ENCODE data around the gene TCF21. TPM values are rescaled to one million over a fixed set of nuclear protein-coding genes. Genes with fewer than 3 reads are reported as not detected.

The TCF21 gene
- polyA plus RNA-seq, 2 of the 4 experiments (the other 2 are of a cell fraction): 0.12 to 0.25 TPM

DNA sequence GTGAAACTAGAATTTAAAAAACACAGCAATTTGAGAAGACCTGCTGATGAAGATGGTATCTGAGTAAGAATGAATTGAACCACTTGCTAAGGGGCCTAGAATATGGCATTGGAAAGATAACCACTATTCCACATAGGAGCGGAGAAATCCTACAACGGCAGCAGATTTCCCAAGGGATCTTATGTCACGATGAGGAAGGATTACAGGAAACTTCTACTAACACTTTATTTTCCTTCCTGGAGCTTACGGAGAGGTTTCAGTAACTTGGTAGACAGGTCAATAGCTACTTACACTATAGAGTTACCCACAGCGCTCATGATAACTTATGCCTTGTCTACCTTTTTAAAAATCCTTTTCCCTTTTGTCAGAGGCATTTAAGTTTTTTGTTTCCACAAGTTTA is 11.8 kb upstream of the TCF21 start:
- H3K4me1 ChIP-seq: no peaks in the 10 kb centered on the region
- no peak overlapping the region for H3K4me3 ChIP-seq
- no peak for ATAC-seq
- CTCF ChIA-PET: interaction anchor here (0.7 kb wide), 1 partner anchor 46 kb away, joined by 3 read pairs; no protein-coding TSS in a partner anchor
- POLR2A ChIA-PET: no interaction called here
- H3K4me2 ChIP-seq: no peak overlapping the region
- DNase-seq (ENCODE audit: low read depth in 1 of 2, low spot score in 1 of 2): no peak
- H3K9me3 ChIP-seq: no peaks in the 10 kb centered on the region
- TF ChIP-seq POLR2A (IDR thresholded peaks at IDR 0.05; ENCODE audit: low read length) (no peak), RAD21 (conservative IDR thresholded peaks at IDR 0.05 in 1 of 2, IDR thresholded peaks at IDR 0.05 in 1 of 2) (no peak), E2F6 (IDR thresholded peaks at IDR 0.05; ENCODE audit: borderline replicate concordance, low read depth) (no peak), TFCP2L1 (CRISPR knock-in tag; IDR thresholded peaks at IDR 0.05) (no peak), ZSCAN20 (CRISPR knock-in tag; IDR thresholded peaks at IDR 0.05) (no peak)
- FAIRE-seq: no peak
- 97% methylated on average over 5 of the region's 5 CpGs for WGBS (ENCODE audit: missing lambda C conversion rate)
- no peak overlapping the region for H3K27ac ChIP-seq

DNA sequence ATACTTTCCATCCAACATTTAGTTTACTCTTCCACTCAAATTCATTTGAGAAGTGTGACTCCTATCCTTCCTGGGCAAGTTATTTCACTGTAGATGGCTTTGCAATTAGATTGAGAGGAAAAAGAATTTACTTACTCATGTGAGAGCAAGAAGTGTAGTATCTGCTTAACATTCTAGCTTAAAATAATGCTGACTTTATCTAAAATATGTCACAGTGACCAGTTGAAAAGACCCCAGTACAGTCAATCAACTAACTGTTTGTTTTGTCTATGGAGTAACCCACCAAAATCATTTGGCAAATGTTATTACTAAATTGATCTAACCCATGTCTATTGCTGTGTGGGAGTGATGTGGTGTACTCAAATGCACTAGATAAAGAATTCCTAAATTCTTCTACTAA is 8.9 kb upstream of the TCF21 start:
- Histone ChIP-seq H3K4me2 (no peak overlapping the region), H3K27ac (no peak overlapping the region), H3K4me3 (no peak overlapping the region), H3K4me1 (no peaks in the 10 kb centered on the region), H3K9me3 (no peaks in the 10 kb centered on the region)
- TF ChIP-seq MAFK (IDR thresholded peaks at IDR 0.05; ENCODE audit: partially characterized antibody) (peak; percentile 45), ZNF302 (CRISPR knock-in tag; IDR thresholded peaks at IDR 0.05) (no peak)
- ATAC-seq: no peak
- POLR2A ChIA-PET: no interaction called here
- CTCF ChIA-PET: no interaction called here
- no peak for FAIRE-seq
- no peak for DNase-seq (ENCODE audit: low read depth in 1 of 2, low spot score in 1 of 2)

GRCh38 chr6:133880896-133881295 is 8.0 kb upstream of the TCF21 start:
- ATAC-seq (no peak), FAIRE-seq (no peak), DNase-seq (ENCODE audit: low read depth in 1 of 2, low spot score in 1 of 2) (no peak)
- CTCF ChIA-PET: no interaction called here
- Histone ChIP-seq H3K4me1 (no peaks in the 10 kb centered on the region), H3K4me2 (no peak overlapping the region), H3K27ac (no peak overlapping the region), H3K4me3 (no peak overlapping the region), H3K9me3 (no peaks in the 10 kb centered on the region)
- TF ChIP-seq, protein P1, sequence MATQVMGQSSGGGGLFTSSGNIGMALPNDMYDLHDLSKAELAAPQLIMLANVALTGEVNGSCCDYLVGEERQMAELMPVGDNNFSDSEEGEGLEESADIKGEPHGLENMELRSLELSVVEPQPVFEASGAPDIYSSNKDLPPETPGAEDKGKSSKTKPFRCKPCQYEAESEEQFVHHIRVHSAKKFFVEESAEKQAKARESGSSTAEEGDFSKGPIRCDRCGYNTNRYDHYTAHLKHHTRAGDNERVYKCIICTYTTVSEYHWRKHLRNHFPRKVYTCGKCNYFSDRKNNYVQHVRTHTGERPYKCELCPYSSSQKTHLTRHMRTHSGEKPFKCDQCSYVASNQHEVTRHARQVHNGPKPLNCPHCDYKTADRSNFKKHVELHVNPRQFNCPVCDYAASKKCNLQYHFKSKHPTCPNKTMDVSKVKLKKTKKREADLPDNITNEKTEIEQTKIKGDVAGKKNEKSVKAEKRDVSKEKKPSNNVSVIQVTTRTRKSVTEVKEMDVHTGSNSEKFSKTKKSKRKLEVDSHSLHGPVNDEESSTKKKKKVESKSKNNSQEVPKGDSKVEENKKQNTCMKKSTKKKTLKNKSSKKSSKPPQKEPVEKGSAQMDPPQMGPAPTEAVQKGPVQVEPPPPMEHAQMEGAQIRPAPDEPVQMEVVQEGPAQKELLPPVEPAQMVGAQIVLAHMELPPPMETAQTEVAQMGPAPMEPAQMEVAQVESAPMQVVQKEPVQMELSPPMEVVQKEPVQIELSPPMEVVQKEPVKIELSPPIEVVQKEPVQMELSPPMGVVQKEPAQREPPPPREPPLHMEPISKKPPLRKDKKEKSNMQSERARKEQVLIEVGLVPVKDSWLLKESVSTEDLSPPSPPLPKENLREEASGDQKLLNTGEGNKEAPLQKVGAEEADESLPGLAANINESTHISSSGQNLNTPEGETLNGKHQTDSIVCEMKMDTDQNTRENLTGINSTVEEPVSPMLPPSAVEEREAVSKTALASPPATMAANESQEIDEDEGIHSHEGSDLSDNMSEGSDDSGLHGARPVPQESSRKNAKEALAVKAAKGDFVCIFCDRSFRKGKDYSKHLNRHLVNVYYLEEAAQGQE (IDR thresholded peaks at IDR 0.05): no peak
- no peak for TF ChIP-seq POLR2AphosphoS2 (conservative IDR thresholded peaks at IDR 0.05; ENCODE audit: low read length)
- no peak for TF ChIP-seq HEYL (CRISPR knock-in tag; IDR thresholded peaks at IDR 0.05)
- no peak for TF ChIP-seq ZC3H11A (IDR thresholded peaks at IDR 0.05)
- no peak for TF ChIP-seq RFX5 (IDR thresholded peaks at IDR 0.05)
- TF ChIP-seq TP53 (CRISPR knock-in tag; IDR thresholded peaks at IDR 0.05): no peak
- no peak for TF ChIP-seq CBX8 (IDR thresholded peaks at IDR 0.05)
- no peak for TF ChIP-seq EP300 (IDR thresholded peaks at IDR 0.05)
- no peak for TF ChIP-seq ZSCAN20 (CRISPR knock-in tag; IDR thresholded peaks at IDR 0.05)
- TF ChIP-seq CHD4 (IDR thresholded peaks at IDR 0.05; ENCODE audit: borderline replicate concordance): no peak
- no peak for TF ChIP-seq JUNB (IDR thresholded peaks at IDR 0.05)
- TF ChIP-seq MAZ (IDR thresholded peaks at IDR 0.05; ENCODE audit: borderline replicate concordance, low read depth, low read length): no peak
- TF ChIP-seq RARB (CRISPR knock-in tag; IDR thresholded peaks at IDR 0.05): no peak
- TF ChIP-seq RCOR1 (IDR thresholded peaks at IDR 0.05; ENCODE audit: low read depth, low read length): no peak
- TF ChIP-seq SREBF2 (IDR thresholded peaks at IDR 0.05): no peak
- POLR2A ChIA-PET: no interaction called here
- WGBS (ENCODE audit: missing lambda C conversion rate): 83% methylated on average over 2 of the region's 2 CpGs
